NB4 (cell line): ENCODE measurements around the gene FURIN.

Experiments
- DNase-seq: peaks from one replicate; pipeline ENCODE4 v3.0.0; 2010; ENCODE audit warnings: low read depth
- H3K4me3 ChIP-seq: one replicate; pipeline ENCODE4 v1.5.1; 2011; ENCODE audit warnings: mild to moderate bottlenecking, low read depth, low read length, moderate library complexity
- CTCF ChIP-seq: IDR thresholded peaks from one replicate; pipeline ENCODE4 v1.5.1; 2012; ENCODE audit warnings: low read depth, low read length
- MAX ChIP-seq: IDR thresholded peaks from 2 replicates; pipeline ENCODE4 v1.6.1; 2011; ENCODE audit warnings: low read depth, low read length
- MYC ChIP-seq: IDR thresholded peaks from 2 replicates; pipeline ENCODE4 v1.6.1; 2011; ENCODE audit warnings: low read depth, low read length
- POLR2A ChIP-seq: IDR thresholded peaks from 2 replicates; pipeline ENCODE4 v1.6.1; 2011; ENCODE audit warnings: mild to moderate bottlenecking; ENCODE audit not compliant: insufficient read length; ENCODE audit errors: extremely low read depth

FURIN gene

GRCh38 chr15:90877315-90877714 is 8.9 kb downstream of the FURIN start:
- TF ChIP-seq CTCF (no peak), MYC (no peak), POLR2A (no peak)
- no peak overlapping the region for H3K4me3 ChIP-seq
- DNase-seq: no peak

- TF ChIP-seq CTCF (no peak), MAX (no peak), MYC (no peak), POLR2A (no peak)
- no peak for DNase-seq
- no peak overlapping the region for H3K4me3 ChIP-seq
Observed at GRCh38 chr15:90877996-90878395, 9.6 kb downstream of the FURIN start.

GRCh38 chr15:90878660-90879059 is 10.3 kb downstream of the FURIN start:
- no peak for DNase-seq
- TF ChIP-seq MAX: no peak
- no peak for TF ChIP-seq POLR2A
- no peak for TF ChIP-seq MYC
- TF ChIP-seq CTCF: no peak
- H3K4me3 ChIP-seq: no peak overlapping the region

GRCh38 chr15:90879730-90880366 is 11.5 kb downstream of the FURIN start:
- TF ChIP-seq POLR2A (no peak), MYC (no peak), MAX (no peak), CTCF (no peak)
- no peak overlapping the region for H3K4me3 ChIP-seq
- DNase-seq: no peak

GRCh38 chr15:90880381-90881145 is 12.2 kb downstream of the FURIN start:
- TF ChIP-seq POLR2A: no peak
- TF ChIP-seq CTCF: no peak
- TF ChIP-seq MAX: no peak
- no peak for TF ChIP-seq MYC
- DNase-seq: no peak
- H3K4me3 ChIP-seq: no peak overlapping the region
